ENCODE results near the gene ZKSCAN7. TPM values are rescaled to one million over a fixed set of nuclear protein-coding genes. Genes with fewer than 3 reads are reported as not detected.
"Not testable (repeated sequence)": the region's sequence is repeated elsewhere in the genome, so short reads cannot be mapped to it uniquely, and the experiment has no call there.

ZKSCAN7 gene
- total and polyA plus RNA-seq, 7 donors, result 0.59 to 2.1 (median 0.99) TPM

- intact Hi-C loops (cut with DNase I), result no loop called here
- Histone ChIP-seq H3K27ac (no peak overlapping the region), H3K27me3 (ENCODE audit: insufficient read depth in 3 of 3, low read length in 2 of 3) (peaks cover 0 to 12% (median 5%) of the 10 kb centered on the region in 3 donors), H3K4me3 (no peak overlapping the region), H3K4me1 (no peaks in the 10 kb centered on the region), H3K9me3 (no peaks in the 10 kb centered on the region), H3K36me3 (ENCODE audit: insufficient read depth in 1 of 2, low read depth in 1 of 2) (no peaks in the 10 kb centered on the region)
- WGBS, 3 donors, result 87 to 91% (median 88%) methylated on average over 3 of the region's 3 CpGs
- ATAC-seq (no peak), DNase-seq (no peak)
- no peak for TF ChIP-seq CTCF (IDR thresholded peaks at IDR 0.05)
Measured at GRCh38 chr3:44521721-44522120, 33.3 kb upstream of the ZKSCAN7 start.

DNA sequence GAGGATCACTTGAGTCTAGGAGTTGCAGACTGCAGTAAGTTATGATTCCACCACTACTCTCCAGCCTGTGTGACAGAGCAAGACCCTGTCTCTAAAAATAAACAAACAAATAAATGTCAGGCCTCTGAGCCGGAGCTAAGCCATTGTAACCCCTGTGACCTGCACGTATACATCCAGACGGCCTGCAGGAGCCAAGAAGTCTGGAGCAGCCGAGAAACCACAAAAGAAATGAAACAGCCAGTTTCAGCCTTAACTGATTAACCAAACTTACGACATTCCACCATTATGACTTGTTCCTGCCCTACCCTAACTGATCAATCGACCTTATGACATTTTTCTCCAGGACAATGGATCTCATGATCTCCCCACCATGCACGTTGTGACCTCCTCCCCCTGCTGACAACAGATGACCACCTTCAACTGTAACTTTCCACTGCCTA is 32.5 kb upstream of the ZKSCAN7 start:
- H3K27me3 ChIP-seq (ENCODE audit: insufficient read depth in 3 of 3, low read length in 2 of 3), result peaks cover 0 to 12% (median 5%) of the 10 kb centered on the region in 3 donors
- DNase-seq (no peak), ATAC-seq (no peak)
- TF ChIP-seq CTCF (IDR thresholded peaks at IDR 0.05), result no peak
- no peaks in the 10 kb centered on the region for H3K36me3 ChIP-seq (ENCODE audit: insufficient read depth in 1 of 2, low read depth in 1 of 2)
- H3K27ac ChIP-seq, result no peak overlapping the region
- intact Hi-C loops (cut with DNase I), result no loop called here
- no peak overlapping the region for H3K4me3 ChIP-seq
- H3K9me3 ChIP-seq, result no peaks in the 10 kb centered on the region
- WGBS, 3 donors, result 33 to 38% (median 37%) methylated on average over 7 of the region's 7 CpGs
- H3K4me1 ChIP-seq, result no peaks in the 10 kb centered on the region

- Histone ChIP-seq H3K36me3 (ENCODE audit: insufficient read depth in 1 of 2, low read depth in 1 of 2) (no peaks in the 10 kb centered on the region), H3K9me3 (no peaks in the 10 kb centered on the region), H3K27ac (no peak overlapping the region), H3K27me3 (ENCODE audit: insufficient read depth in 3 of 3, low read length in 2 of 3) (peaks cover 0 to 15% (median 2%) of the 10 kb centered on the region in 3 donors), H3K4me3 (no peak overlapping the region), H3K4me1 (no peaks in the 10 kb centered on the region)
- intact Hi-C loops (cut with DNase I), result no loop called here
- 81 to 92% (median 82%) methylated on average over 5 of the region's 5 CpGs for WGBS, 3 donors
- DNase-seq (no peak), ATAC-seq (no peak)
- no peak for TF ChIP-seq CTCF (IDR thresholded peaks at IDR 0.05)
Measured at GRCh38 chr3:44525060-44525459, 29.9 kb upstream of the ZKSCAN7 start.

DNA sequence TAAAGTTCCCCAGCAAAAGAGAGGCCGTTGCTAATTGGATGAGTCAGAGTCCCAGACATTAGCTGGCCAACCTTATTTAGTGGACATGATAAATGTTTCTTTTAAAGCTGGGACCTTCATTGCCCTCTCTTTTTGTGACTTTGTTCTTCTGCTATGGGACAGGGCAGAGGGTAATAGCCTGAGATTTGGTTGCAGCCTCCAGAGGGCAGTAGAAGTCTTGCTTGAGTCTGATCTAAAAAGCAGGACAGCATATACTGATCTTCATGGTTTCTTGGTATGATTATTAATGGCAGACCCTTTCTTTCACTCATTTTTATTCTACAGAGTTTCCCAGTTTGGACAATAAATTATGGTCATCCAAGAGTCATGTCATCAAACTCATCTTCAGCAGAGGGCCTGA is 25.1 kb upstream of the ZKSCAN7 start:
- no peaks in the 10 kb centered on the region for H3K4me1 ChIP-seq
- peaks cover 0 to 5% (median 0%) of the 10 kb centered on the region in 3 donors for H3K27me3 ChIP-seq (ENCODE audit: insufficient read depth in 3 of 3, low read length in 2 of 3)
- no peak overlapping the region for H3K4me3 ChIP-seq
- peaks cover 3% of the 10 kb centered on the region for H3K9me3 ChIP-seq
- no peak for ATAC-seq
- H3K36me3 ChIP-seq (ENCODE audit: insufficient read depth in 1 of 2, low read depth in 1 of 2), result no peaks in the 10 kb centered on the region
- WGBS, 3 donors, result 26 to 40% (median 28%) methylated on average over 1 of the region's 1 CpG
- TF ChIP-seq CTCF (IDR thresholded peaks at IDR 0.05), result no peak
- no peak overlapping the region for H3K27ac ChIP-seq
- intact Hi-C loops (cut with DNase I), result loop anchor here in 1 of 2 donors (5.0 kb wide), 1 partner anchor 382 kb away; no protein-coding TSS in a partner anchor
- DNase-seq, result no peak

- Histone ChIP-seq H3K4me1 (no peaks in the 10 kb centered on the region), H3K27me3 (ENCODE audit: insufficient read depth in 3 of 3, low read length in 2 of 3) (peaks cover 0 to 10% (median 0%) of the 10 kb centered on the region in 3 donors), H3K9me3 (peaks cover 3% of the 10 kb centered on the region), H3K36me3 (ENCODE audit: insufficient read depth in 1 of 2, low read depth in 1 of 2) (no peaks in the 10 kb centered on the region), H3K4me3 (no peak overlapping the region), H3K27ac (no peak overlapping the region)
- intact Hi-C loops (cut with DNase I), result loop anchor here in 1 of 2 donors (5.0 kb wide), 1 partner anchor 381 kb away; no protein-coding TSS in a partner anchor
- DNase-seq (no peak), ATAC-seq (no peak)
- 49 to 68% (median 62%) methylated on average over 2 of the region's 2 CpGs for WGBS, 3 donors
- no peak for TF ChIP-seq CTCF (IDR thresholded peaks at IDR 0.05)
Measured at GRCh38 chr3:44530911-44531310, 24.1 kb upstream of the ZKSCAN7 start.

DNA sequence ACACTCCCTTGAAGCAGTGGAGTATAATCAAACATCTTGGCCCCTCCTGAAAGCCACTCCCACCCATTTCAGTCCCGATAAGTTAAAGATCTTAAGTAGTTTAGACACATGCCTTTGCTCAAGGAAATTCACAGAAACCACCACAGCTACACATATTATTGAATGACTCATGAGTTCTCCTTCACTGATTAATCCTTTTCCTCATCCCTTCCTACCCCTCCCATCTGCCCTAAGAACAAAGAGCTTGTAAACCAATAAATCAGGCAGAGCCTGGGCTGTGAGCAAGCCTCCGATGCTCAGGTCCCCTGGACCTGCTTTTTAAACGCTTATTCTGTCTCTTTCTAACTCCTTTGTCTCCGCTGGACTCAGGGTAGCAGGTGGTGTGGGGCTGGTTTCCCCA is 20.3 kb upstream of the ZKSCAN7 start:
- H3K27me3 ChIP-seq (ENCODE audit: insufficient read depth in 3 of 3, low read length in 2 of 3), result peaks cover 0 to 21% (median 2%) of the 10 kb centered on the region in 3 donors
- H3K4me1 ChIP-seq; DNase-seq; ATAC-seq; H3K9me3 ChIP-seq; H3K4me3 ChIP-seq; H3K36me3 ChIP-seq (ENCODE audit: insufficient read depth in 1 of 2, low read depth in 1 of 2); H3K27ac ChIP-seq: not testable (repeated sequence)
- intact Hi-C loops (cut with DNase I), result loop anchor here in 1 of 2 donors (5.0 kb wide), 1 partner anchor 378 kb away; no protein-coding TSS in a partner anchor
- 21 to 23% (median 22%) methylated on average over 4 of the region's 4 CpGs for WGBS, 3 donors
